ENCODE measurements around the gene IDI2.
"Not testable (repeated sequence)": the region's sequence is repeated elsewhere in the genome, so short reads cannot be mapped to it uniquely, and the experiment has no call there.

The IDI2 gene

DNA sequence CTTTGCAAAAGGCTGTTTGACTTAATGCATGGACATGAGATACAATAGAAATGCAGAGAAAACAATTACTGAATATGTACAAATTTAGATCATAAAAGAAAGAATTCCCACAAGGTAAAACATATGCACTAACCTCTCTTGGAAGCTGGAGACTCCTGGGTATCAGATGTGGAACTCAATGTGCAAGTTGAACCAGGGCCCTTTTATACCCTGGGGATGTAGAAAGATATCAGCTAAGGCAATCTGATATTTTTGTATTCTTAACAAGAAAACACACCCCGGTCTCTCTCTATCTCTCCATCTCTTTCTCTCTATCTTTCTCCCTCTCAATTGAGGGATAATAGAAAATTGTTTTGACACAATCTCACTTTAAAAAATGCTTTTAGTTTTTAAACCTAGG lies at the start of gene IDI2:
Gene IDI2, minus strand, starts transcription at position 177 of the 400 bp plus-strand sequence. CDS start 1,136 bp downstream, outside the sequence.
- DNase-seq = no peak

DNA sequence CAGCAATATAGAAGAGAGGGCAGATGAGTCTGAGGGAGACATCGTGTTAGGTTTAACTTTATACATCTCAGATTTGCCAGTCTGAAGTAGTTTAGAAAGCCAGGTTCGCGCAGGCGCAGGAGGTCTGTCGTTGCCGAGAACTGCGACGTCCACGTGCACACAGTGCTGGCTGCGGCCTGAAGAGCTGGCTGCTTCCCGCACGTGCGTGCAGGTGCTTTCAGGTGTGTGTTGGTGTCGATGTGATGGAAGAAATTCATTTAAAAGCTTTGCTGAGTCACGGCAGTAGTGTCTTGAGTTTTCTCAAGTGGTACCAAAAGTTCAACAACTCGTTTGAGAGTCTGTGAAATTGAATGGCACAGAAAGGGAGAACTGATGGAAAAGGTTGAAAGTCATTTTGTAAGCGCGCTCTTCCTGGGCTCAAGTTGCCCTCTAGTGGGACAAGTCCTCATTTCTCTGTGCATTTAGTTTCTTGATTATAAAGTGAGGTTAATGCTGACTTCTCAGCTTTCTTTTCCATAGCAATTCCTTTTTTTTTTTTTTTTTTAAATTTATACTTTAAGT lies 49.2 kb upstream of the IDI2 start:
- no peak for DNase-seq

DNA sequence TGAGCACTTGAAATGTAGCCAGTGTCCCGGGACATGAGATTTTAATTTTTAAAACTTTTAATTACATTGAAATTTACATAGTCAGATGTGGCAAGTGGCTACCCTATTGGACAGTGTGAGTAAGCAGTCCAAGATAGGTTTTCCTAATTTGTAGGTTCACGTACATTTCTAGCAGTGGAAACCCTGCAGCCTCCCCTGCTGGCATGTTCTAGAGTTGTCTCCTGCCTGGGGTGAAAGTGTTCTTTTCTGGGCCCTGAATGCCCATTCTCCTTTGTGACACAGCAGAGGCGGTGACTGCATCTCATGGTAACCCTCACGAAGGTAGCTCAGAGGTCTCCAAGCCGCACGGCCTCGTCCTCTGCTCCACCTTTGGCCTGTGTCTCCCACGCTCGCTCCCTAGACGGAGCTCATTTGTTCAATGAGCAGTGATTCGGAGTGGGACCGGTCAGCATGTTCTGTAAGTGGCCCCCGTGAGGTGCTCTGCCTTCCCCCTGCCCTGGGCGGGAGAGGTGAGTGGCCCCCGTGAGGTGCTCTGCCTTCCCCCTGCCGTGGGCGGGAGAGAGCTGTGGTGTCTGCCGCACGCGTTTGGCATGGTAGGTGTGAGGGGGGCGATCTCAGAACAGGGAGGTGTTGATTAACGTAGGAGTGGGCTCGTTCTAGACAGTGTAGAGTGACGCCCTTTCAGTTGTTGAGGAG lies 48.5 kb upstream of the IDI2 start:
- DNase-seq = no peak

DNA sequence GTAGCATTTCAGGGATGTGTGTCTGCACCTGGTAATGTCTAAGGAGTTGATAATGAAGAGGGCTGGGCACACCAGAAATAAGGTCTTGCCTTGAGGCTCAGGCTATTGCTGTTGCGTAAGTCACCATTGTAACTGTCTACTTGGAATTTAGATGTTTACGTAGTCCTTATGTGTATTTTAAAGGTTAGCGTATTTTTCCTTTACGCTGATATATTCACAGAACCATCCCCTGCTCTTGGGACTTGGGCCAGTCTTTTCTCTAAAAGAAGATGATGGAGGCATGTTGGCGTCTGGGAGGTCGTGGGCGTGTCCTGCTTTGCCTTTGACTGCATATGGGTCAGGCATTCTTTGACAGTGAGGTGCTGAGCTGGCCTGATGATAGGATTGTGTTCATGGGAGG lies 45.3 kb upstream of the IDI2 start:
- DNase-seq = no peak

DNA sequence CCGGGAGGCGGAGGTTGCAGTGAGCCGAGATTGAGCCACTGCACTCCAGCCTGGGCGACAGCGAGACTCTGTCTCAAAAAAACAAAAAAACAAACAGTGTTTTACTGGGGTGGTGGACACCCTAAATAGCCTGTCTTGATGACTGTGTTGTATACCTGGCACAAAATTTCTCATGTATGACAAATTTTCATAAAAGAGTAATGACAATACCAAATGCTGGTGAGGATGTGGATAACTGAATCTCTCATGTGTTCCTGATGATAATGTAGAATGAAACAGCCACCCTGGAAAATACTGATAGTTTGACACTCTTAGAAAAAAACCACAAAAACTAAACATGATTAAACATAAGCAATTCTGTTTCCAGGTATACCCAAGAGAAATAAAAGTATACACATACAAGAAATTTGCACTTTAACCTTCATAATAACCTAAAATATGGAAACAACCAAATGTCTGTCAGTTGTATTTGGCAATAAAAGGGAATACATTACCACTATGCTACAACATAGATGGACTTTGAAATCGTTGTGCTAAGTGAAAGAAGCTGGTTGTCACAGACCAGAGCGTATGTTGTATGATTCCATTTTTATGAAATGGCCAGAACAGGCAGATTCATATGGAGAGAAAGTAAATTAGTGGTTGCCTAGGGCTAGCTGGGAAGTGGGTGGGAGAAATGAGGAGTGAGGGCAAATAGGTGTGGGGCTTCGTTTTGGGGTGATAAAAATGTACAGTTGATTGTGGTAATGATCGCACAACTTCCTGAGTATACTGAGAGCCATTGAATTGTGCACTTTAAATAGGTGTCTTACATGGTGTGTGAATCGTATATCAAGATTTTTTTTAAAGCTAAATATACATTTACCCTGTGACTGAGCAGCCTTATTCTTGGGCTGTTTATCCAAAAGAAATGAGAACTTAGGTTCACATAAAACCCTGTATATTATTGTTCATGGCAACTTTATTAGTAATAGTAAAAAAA lies 43.0 kb upstream of the IDI2 start:
- DNase-seq = no peak

DNA sequence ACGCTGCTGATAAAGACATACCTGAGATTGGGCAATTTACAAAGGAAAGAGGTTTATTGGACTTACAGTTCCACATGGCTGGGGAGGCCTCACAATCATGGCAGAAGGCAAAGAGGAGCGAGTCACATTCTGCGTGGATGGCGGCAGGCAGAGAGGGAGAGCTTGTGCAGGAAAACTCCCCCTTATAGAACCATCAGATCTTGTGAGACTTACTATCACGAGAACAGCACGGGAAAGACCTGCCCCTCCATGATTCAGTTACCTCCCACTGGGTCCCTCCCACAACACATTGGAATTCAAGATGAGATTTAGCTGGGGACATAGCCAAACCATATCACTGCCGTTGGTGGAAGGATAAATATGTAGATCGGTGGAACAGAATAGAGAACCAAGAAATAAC lies 41.1 kb upstream of the IDI2 start:
- not testable (repeated sequence) for DNase-seq

DNA sequence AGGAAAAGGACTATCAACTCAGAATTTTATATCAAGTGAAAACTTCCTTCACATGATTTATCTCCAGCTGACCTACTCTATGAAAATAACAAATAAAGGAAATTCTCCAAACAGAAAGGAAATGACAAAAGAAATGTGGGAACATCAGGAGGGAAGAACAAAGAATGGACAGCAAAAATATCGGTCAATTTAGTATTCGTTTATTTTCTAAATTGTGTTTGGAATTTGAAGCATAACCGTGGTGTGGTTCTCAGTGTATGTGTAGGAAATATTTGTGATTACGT lies 39.2 kb upstream of the IDI2 start:
- no peak for DNase-seq

DNA sequence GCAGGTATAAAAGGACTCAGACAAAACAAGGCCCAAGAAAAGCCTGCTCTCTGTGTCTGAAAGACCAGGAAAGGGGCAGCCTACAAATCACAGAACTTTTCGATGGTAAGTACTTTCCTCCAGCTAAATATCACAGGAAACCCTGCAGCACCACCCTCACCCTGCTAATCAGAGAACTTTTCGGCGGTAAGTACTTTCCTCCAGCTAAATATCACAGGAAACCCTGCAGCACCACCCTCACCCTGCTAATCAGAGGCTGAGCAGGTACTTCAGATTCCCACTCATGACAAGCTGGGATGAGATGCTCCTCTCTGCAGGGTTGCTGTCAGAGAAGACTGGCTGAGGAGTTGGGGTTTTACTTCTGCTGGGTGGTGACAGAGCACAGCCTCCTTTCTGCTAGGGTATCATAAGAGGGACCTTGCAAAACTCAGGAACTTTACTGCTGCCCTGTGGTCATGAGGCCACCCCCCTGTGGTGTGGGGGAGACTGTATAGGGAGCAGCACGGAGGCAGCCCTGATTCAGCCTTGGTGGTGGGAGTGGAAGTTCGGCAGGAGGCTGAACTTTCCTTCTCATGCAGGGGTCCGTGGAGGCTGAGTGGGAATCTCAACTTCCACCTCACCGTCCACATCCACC lies 37.7 kb upstream of the IDI2 start:
- no peak for DNase-seq

DNA sequence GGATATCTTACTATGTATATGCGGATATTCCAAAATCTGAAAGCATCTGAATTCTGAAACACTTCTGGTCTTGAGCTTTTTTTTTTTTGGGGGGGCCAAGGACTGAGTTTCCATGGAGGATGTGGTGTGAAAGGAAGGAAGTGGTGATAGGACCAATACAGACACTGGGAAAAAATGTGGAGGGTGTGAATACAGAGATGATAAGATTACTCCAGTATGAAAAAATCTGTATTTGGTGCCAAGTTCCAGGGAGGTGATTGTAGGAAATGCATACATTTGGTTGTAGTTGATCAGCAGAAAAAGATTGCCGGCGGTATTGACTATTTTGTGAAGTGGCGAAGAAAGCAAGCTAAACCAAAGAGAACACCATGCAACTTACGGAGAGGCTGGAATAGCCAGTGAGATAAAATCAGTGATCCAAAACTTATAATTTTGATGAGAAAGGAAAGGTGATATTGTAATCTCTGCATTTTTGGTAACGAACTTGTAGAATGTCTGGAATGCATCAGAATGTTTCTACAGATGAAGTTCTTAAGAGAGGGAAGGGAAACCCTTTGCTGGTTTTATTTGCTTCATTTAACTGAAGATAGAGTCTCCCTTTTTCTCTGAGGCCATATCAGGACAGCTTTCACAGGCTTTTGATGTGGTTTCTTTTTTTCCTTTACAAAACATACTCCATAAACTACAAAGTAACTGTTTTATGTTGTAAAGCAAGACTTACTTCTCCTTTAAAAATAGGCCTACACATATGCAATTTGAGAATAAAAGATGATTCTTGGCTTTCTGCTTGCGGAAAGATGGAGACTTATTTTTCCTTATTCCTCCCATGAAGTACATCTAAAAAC lies 36.5 kb upstream of the IDI2 start:
- DNase-seq = peak; percentile 10

DNA sequence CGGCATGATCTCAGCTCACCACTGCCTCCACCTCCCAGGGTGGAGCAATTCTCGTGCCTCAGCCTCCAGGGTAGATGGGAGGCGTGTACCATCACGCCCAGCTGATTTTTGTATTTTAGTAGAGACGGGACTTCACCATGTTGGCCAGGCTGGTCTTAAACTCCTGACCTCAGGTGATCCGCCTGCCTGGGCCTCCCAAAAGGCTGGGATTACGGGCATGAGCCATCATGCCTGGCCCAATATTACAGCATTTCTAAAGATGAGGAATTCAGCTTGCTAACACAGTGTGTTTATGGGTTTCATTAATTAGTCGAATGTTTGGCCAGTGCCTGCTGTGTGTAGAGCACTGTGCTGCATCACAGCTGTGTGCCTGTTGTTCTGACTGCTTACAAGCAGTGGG lies 34.2 kb upstream of the IDI2 start:
- no peak for DNase-seq

DNA sequence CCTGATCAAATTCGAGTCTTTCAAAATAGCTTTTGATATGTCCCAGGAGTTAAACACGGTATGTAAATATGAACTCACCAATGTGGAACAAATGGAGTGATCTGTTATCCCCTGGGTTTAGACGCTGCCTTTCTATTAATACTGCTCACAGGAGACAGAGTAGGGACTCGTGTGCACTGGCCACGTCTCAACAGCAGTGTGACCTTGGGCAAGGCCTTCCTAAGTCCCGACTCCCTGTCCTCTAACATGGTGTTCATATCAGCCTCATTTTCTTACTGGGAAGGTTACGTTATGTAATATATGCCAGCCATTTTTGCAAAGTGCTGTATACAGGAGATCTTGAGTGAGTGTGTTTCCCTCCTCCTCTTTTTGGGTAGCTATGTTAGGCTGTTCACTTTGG lies 32.4 kb upstream of the IDI2 start:
- DNase-seq = no peak

DNA sequence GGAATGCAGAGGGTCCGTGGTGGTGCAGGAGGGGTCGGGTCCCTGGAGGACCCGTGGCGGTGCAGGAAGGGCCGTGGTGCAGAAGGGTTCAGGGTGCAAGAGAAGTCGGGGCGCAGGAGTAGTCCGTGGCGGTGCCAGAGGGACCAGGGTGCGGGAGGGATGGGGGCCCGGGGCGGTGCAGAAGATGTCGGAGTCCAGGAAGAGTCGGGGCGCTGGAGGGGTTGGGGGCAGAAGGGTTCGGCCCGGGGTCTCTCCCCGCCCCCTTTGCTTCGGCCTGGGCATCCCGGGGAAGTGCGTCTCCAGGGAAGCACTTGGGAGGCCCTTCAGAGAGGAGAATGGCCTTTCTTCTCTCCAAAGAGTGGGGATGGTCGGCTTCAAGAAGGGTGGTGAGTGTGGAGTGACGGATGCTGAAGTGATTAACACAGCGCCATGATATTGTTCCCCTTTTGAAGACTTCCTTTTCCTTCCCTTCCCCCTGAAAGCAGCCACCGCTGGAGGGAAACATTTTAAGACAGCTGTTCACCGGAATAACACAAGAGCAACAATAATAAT lies 31.5 kb upstream of the IDI2 start:
- DNase-seq = no peak

DNA sequence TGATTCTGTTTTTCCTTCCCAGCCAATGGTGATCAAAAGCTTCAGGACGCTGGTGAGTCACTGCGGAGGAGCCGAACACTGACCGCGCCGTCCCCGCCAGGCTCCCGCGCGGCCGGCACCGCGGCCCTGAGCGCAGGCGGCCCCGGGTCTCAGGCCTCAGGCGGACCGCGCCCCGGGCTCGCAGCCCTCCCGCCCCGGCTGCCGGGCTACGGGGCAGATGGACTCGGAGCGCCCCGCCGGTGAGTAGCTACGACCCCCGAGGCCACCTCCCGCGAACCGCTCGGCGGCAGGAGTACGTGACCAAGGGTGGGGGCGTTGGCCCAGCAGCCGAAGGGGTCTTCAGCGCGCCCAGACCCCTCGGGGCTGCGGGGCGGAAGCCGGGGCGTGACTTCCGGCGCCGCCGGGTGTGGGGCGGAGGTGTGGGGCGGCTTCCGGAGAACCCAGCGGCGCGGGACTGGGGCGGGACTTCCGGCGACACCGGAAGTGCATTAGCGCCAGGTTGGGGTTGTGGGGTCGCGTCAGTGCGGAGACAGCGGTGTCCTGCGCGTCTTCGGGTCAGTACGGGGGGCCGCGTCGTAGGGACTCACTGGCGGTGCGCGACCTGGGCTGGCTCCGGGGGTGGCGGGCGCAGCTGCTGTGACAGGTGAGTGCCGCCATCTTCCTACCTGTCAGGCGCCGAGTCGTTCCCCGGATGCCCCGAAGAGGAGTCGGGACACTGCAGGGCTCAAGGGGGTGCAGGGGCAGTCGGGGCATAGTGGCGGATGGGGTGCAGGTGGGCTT lies 30.9 kb upstream of the IDI2 start, which contains the start of gene WDR37:
Gene WDR37, plus strand, starts transcription at position 60 of the 780 bp plus-strand sequence. CDS start 15,771 bp downstream, outside the sequence.
- DNase-seq = peak; percentile 81

DNA sequence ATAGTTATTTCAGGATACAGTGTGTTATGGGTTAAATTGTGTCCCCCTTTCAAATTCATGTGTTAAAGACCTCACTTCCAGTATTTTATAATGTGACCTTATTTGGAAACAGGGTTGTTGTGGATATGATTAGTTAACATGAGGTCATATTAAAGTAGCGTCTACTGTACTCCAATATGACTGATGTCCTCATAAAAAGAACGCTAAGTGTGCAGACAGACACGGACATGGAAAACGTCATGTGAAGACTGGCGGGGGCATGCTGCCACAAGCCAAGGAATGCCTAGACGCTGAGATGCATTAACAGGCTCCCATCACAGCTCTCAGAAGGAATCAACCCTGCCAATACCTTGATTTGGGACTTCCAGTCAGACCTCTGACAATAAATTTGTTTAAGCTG lies 29.0 kb upstream of the IDI2 start:
- no peak for DNase-seq

DNA sequence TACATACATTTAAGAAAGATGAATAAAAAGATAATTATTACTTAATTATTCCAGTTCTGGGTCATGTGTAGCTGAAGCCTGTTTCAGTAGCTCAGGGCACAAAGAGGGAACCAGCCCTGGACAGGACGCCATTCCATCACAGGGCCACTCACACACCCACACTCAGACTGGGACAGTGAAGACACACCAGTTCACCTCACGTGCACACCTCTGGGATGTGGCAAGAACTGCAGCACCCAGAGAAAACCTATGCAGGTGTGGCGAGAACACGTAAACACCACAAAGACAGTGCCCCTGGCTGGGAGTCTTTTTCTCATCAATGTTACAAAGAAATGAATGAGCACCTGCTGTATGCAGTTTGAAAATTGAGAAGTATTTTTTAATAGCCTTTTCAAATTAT lies 24.9 kb upstream of the IDI2 start:
- DNase-seq = no peak

DNA sequence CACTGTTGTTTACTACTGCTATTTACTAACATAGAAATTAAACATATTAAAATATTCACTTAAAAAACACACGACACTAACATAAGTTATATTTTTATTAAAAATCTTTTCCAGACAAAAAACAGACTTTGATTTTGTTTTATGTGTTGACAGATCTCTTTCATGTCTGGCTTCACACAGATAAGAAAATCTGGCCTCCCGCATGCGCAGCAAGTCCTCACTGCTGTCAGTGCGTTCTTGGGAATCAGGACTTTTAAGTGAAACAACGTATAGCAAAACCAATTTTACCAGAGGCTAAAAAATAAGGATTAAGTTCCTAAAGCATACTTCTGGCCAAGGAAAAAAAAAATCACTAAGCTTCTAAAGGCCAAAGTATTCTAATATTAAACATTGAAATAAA lies 24.5 kb upstream of the IDI2 start:
- DNase-seq = no peak

DNA sequence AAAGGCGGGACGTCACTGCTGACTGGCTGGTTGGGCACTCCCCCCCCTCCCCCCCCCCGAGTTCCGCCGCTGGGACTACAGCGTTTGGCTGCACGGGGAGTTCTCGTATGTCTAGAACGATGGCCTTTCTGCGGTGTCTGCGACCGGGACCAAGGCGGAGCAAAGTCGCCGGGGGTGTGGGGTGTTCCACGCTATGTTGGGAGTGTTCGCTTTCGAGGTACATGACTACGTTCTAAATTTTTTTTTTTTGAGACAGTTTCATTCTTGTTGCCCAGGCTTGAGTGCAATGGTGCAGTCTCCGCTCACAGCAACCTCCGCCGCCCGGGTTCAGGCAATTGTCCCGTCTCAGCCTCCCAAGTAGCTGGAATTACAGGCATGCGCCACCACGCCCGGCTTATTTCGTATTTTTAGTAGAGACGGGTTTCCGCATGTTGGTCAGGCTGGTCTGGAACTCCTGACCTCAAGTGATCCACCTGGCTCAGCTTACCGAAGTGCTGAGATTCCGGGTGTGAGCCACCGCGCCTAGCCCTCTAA lies 23.8 kb upstream of the IDI2 start:
- DNase-seq = peak; percentile 65

DNA sequence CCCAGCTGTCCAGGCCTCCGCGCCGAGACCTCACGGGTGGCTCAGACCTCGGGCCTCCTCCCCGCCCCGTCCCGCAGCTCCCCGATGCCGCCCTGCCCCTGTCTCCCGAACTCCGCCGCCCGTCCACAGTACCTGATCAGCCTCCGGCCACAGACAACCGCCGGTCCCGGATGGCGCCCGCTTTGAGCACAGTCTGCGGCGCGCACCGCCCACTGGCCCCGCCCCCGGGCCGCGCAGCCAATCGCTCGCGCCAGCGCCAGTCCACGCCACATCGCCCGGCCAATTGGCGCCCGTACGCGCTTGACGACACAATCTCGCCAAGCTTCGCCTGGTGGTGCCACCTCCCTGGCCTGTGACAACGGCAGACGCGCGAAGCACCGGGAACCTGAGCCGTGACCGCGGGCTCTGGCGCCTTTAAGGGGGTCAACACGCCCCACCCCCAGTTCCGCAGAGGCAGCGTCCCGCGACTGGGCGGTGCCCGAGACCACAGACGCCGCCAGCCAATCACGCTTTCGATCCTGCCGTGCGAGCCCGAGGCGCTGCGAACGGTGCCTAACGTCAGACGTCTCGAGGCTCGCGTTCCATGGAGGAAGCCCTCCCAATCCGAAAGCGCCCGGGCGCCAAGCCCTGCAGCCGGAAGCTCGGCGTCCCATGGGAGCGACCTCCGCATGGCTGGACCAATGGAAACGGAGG lies 23.2 kb upstream of the IDI2 start, which contains the start of gene IDI1:
Gene IDI1, minus strand, starts transcription at position 388 of the 693 bp plus-strand sequence. Its CDS starts 116 bp downstream, at position 272.
- peak; percentile 97 for DNase-seq

DNA sequence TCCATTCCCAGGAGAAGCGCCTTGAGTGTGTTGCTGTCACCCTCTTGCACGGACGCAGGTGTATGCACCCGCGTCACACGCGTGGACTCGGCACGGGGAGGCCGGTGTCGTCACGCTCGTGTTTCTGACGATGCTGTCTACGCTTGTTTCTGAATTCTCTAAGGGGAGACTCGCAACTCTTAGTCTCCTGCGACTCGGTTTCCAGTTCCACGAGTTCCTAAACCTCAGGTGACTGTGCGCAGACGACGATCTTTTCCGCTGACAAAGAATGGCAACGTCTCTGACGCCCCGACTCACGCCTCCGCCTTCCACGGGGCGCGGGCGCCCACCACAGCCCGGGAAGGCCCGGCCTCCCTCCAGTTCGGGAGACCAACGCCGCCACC lies 22.7 kb upstream of the IDI2 start:
- no peak for DNase-seq

DNA sequence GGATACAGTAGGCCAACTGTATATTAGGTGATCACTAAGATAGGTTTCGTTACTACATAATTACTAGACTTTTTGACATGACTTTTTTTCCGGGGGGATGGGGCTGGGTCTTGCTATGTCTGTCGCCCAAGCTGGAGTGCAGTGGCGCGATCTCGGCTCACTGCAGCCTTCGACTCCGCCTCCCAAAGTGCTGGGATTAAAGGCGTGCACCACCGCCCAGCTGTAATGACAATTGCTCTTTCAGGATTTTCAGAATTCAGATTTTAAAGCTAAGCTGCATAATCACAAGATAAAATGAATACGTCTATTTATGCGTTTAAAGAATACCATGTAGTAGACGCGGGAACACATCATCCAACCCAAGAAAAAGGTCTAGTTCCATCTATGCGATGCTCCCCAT lies 22.3 kb upstream of the IDI2 start:
- no peak for DNase-seq
